ENCODE data around the gene ZNF26.
"Not testable (repeated sequence)": the region's sequence is repeated elsewhere in the genome, so short reads cannot be mapped to it uniquely, and the experiment has no call there.

The ZNF26 gene

GRCh38 chr12:132986001-132986884 lies at the start of gene ZNF26:
Gene ZNF26, plus strand, starts transcription at chr12:132986367. Its CDS starts 474 bp downstream, at chr12:132986841.
- DNase-seq = peak; percentile 88

DNA sequence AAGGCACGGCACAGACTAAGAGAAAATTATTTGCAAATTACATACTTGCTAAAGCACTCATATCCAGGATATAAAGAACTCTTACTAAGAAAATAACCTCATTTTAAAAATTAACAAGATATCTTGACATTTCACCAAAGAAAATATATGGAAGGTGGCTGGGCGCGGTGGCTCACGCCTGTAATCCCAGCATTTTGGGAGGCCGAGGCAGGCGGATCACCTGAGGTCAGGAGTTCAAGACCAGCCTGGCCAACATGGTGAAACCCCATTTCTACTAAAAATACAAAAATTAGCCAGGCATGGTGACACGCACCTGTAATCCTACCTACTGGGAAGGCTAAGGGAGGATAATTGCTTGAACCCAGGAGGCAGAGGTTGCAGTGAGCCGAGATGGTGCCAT lies 49.2 kb upstream of the ZNF26 start:
- not testable (repeated sequence) for DNase-seq

DNA sequence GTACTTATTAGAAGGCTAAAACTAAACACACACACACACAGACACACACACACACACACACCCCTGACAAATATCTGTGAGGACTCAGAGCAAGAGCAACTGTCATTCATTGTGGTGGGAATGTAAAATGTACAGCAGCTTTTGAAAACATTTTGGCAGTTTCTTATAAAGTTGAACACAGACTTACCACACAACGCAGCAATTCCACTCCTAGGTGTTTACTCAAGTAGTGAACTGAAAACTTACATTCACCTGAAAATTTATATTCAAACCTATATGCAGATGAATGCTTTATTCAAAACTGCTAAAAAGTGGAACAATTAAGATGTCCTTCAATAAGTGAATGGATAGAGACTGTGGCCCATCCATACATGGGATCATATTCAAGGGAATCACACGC lies 48.7 kb upstream of the ZNF26 start:
- DNase-seq = no peak

DNA sequence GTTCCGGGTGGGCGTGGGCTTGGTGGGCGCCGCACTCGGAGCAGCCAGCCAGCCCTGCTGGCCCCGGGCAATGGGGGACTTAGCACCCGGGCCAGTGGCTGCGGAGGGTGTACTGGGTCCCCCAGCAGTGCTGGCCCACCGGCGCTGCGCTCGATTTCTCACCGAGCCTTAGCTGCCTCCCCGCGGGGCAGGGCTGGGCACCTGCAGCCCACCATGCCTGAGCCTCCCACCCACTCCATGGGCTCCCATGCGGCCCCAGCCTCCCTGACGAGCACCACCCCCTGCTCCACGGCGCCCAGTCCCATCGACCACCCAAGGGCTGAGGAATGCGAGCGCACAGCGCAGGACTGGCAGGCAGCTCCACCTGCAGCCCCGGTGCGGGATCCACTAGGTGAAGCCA lies 47.4 kb upstream of the ZNF26 start:
- not testable (repeated sequence) for DNase-seq

DNA sequence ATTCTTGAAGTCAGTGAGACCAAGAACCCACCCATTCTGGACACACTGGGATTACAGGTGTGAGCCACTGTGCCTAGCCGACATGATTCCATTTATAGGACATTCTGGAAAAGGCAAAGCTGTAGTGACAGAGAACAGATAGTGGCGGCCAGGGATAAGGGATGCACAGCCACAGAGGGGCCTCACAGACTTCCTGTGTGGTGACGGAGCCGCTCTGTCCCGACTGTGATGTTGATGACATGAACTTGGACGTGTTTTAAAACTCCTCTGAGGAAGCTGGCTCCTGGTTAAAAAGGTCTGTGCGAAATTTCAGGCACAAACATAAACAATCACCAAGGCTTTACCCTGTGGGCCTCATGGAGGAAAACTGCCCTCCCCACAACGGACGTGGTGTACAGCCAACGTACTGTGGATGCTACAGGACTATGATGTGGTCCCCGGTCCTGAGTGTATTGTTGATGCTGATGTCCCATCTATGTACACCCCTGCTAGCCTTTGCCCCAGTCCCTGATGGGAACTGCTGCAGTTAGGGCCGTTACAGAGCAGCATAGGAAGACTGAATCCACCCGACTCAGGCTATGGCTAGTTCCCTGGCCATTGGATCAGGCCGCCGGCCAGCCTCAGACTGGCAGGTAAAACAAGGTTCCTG lies 46.0 kb upstream of the ZNF26 start:
- DNase-seq = no peak

DNA sequence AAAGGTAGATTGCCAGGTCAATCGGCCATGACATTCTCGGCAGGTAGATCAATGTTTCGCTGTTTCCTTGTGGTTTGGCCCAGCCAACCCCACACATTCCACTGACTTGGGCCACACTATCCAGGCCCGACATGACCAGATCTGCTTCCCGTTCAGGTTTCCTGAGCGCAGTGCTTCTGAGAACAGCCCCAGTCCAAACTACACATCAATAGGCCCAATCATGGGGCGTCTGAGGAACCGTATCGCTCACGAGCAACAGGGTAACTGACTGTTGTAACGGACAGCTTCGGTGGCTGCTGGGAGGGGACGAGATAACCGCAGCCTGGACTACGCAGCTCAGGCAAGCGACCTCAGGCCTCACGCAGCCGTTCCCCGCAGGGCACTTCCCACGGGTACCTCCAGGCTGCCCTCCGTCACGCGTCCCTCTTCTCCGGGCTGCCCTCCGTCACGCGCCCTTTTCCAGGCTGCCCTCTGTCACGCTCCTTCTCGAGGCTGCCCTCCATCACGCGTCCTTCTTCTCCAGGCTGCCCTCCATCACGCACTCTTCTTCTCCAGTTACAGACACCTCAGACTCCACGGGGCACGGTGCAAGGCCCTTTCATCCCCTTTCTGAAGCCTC lies 44.7 kb upstream of the ZNF26 start:
- no peak for DNase-seq

DNA sequence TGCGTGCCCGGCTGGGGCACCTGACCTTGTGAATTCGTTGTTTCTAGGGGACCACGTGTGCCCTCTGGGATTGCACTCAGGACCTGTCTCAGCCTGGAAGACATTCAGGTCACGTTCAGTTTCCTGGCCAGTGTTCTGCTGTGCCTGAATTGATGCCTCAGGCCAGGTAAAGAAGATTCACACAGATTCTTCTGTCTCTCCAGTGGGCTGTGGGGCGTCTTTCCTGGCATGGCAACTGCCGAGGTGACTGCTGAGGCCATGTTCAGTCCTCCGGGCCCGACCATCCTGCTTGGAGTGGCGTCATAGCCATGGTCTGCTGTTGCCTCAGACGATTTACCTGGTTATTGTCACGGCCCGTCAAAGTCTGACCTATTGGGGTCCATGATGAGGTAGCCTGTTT lies 43.6 kb upstream of the ZNF26 start:
- no peak for DNase-seq

- DNase-seq = no peak
Observed at GRCh38 chr12:132945806-132946205, 40.4 kb upstream of the ZNF26 start.

DNA sequence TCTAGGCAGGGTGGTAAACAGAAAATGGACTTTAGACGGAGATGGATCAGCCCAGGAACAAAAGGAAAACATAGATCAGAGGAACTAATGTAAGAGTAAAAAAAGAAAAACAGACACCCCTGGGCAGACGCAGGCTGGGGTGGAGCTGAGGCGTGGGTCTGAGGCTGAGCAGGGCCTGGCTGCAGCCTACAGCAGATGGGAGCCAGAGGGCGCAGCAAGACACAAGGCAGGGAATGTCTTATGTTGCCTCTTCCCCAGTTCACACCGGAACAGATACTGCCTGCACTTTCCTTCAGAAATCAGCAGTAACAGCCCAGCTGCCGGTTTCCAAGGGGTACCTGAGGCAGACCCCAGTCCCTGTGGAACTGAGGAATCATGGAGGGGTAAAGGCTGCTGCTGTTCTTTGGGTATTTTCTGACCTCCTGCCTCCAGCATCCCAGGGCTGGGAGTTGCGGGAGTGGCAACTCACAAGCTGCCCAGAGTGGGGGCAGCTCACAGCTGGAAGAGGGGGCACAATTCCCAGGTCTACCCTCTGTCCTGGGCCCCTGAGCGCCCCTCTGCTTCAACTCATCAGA lies 39.8 kb upstream of the ZNF26 start:
- DNase-seq = no peak

GRCh38 chr12:132948146-132949066 lies 37.8 kb upstream of the ZNF26 start:
- DNase-seq = no peak

- DNase-seq = no peak
Observed at GRCh38 chr12:132949936-132950837, 36.0 kb upstream of the ZNF26 start.

DNA sequence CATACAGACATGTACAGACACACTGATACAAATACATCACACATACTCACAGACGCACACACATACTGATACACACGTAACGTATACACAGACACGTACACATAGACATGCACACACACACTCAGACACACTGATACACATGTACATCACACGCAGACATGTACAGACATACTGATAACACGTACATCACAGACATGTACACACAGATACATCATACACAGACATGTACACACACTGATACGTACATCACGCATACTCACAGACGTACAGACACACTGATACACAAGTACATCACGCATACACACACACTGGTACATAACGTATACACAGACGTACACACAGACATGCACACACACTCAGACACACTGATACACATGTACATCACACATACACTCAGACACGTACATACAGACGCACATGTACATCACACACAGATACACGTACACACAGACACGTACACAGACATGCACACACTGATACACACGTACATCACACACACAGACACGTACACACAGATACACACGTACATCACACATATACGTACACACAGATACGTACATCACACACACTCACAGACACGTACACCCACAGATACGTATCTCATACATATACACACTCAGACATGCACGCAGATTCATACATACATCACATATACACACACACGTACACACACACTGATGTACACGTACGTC lies 35.2 kb upstream of the ZNF26 start:
- no peak for DNase-seq

DNA sequence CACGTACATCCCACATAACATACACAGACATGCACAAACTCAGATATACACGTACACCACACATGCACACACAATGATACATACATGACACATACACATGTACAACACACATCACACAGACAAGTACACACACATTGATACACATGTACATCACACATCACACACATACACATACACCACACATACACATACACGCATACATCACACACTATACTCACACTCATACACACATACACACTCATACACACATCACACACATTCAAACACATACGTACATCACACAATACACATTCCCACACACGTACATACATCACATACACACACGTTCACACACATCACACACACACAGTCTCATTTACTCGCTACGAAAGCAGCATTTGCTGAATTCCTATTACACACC lies 34.5 kb upstream of the ZNF26 start:
- no peak for DNase-seq

- DNase-seq = no peak
Observed at GRCh38 chr12:132952371-132953162, 33.6 kb upstream of the ZNF26 start.

GRCh38 chr12:132953163-132953425 lies 33.1 kb upstream of the ZNF26 start:
- DNase-seq = no peak

DNA sequence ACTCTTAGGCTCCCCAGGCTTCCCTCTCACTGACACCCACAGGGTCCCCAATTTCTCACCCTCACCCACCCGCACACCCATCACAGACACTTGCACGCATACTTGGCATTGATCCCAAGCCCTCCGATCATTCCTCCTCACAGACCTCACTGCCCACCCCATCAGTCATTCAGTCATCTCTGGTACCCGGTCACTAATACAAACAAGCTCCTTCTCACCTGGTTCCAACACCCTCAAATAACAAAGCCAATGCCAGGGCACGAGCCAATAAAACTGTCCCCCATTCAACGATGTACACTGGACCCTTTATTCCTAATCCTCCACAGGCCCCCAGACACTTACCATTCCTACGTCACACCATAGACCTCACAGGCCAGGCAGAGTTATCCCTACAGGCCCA lies 32.4 kb upstream of the ZNF26 start:
- no peak for DNase-seq

DNA sequence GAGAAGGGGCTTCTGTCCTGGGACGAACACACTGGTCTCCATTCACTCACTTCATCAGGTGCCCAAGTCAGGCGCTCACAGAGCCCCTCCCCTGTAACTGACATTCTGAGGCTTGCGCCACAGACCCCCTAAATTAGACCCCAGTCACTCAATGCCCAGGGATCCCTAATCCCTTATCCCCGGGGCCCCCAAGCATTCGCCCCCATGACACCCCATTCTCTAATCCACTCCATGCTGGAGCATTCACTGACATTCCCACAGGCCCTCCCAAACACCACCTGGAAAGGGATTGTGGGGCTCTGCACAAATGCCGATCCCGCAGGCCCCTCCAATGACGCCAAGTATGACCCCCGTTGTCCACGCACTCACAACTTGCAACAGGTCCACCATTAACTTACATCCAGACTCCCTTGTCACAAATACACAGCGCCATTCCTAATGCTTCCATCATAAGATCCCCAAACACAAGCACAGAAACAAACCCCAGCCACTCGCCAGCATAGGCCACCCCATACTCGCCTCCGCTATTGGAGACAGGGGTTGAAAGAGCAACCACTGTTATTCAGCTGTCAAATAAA lies 31.6 kb upstream of the ZNF26 start:
- no peak for DNase-seq

DNA sequence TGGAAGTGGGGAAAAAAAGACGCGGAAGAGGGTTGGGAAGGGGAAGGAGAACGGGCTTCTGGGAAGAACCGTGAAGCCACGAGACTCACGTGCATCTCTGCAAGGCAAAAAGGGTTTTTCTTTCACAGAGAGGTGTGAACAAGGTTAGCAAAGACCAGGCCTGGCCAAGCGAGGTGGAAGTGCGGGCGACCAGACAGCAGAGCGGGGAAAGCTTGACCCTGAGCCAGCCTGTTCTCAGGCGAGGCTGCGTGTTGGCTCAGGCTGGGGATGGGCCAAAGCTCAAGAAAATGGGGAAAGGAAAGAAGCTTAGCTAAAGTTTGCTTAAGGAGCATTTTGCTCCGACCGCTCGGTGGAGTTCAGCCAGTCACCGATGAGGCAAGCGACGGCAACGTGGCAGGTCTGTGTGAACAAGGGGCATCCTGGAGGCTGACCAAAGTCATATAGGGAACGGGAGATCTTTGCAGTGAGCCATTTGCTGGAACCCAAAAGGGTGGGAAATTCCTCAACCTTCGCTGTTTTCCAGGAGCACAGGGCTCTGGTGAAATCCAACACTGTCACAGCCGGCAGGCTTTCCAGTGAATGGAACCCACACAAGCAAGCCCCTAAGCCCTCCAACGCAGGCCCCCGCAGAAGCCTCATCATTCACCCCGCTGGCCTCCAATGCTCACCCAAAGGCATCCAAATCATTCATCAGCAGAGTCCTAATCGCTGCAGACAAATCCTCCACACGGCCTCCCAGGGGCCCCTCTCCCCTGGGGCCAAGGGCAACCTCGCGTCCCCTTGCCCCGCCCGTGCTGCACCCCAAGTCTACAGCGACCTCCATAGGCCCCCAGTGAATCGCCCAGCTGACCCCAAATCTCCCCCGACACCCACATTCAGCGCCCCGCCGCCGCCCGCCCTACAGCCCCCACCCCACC lies 30.8 kb upstream of the ZNF26 start:
- no peak for DNase-seq

Data from stimulated activated naive CD4-positive, alpha-beta T cell treated with Interleukin-2 at 50 U/mL for 16 hours (primary cell).